ENCODE results near the gene SLC4A1AP.
"Not testable (repeated sequence)": the region's sequence is repeated elsewhere in the genome, so short reads cannot be mapped to it uniquely, and the experiment has no call there.

SLC4A1AP gene

DNA sequence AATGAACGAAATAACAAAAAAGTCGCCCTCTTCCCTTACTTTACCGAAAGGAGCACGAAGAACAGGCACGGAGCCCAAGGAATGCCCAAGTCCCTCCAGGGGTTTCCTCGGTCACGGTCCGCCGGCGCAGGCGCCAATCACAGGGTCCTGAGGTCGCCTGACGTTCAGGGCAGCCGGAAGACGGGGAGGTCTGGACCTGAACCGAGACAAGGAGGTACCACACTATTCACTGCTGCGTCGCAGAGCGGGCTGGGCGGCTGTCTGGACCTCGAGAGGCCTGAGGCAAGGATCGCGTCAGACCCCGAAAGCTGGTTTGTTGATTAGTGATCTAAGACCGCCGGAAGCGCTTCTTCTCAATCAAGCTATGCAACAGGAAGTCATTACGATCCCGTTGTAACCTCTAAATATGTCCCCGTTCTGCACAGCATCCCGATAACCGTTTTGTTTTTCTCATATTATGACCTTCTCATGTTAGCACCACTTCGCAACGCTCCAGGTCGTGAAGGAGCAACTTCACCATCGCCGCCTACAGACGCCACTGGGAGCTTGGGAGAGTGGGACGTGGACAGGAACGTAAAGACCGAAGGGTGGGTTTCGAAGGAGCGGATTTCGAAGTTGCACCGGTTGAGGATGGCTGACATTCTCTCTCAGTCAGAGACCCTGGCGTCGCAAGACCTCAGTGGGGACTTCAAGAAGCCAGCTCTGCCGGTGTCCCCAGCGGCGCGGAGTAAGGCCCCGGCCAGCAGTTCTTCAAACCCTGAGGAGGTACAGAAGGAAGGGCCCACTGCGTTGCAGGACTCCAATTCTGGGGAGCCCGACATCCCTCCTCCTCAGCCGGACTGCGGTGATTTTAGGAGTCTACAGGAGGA is at the start of gene SLC4A1AP, which contains the start of gene SUPT7L:
Gene SLC4A1AP, plus strand, starts transcription at position 605 of the 869 bp plus-strand sequence. Its CDS starts 26 bp downstream, at position 631.
Gene SUPT7L, minus strand, starts transcription at position 330 of the 869 bp plus-strand sequence. CDS start 1,422 bp downstream, outside the sequence.
- Histone ChIP-seq H3K4me3 (ENCODE audit: low read length) (peak within 1 kb of the TSS; percentile 95), H3K36me3 (ENCODE audit: insufficient read depth, low read depth, low read length) (peaks cover 51% of the 10 kb centered on the region), H3K9me3 (ENCODE audit: insufficient read depth, low read depth, low read length) (no peaks in the 10 kb centered on the region), H3K27me3 (ENCODE audit: insufficient read depth, low read length) (no peaks in the 10 kb centered on the region), H3K27ac (ENCODE audit: low read length) (peak within 1 kb of the TSS; percentile 33), H3K4me1 (ENCODE audit: insufficient read depth, low read length) (peaks cover 7% of the 10 kb centered on the region; the same call in 1 of the 2 replicates), H3K9ac (ENCODE audit: low read depth, low read length) (peak within 1 kb of the TSS; percentile 81)

DNA sequence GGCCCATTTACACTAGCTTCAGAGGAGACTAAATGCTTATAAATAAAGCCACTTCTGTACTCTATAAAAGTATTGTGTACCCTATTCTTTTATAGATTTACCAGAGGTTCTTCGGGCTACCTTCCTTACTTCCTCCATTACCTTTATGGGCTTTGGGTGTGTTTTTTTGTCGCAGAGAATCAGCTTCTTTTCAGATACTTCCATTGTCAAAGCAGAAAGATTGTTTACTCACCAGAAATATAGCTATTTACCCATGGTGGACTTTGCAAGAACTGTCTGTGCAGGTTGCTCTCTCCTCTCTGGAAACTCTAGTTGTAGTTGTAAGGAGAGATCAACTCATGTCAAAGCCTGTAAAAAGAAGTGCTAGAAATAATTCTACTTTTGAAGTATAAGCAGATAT is 49.7 kb upstream of the SLC4A1AP start:
- H3K9me3 ChIP-seq (ENCODE audit: insufficient read depth, low read depth, low read length): no peaks in the 10 kb centered on the region
- peaks cover 55% of the 10 kb centered on the region for H3K36me3 ChIP-seq (ENCODE audit: insufficient read depth, low read depth, low read length)
- no peaks in the 10 kb centered on the region for H3K27me3 ChIP-seq (ENCODE audit: insufficient read depth, low read length)
- H3K4me1 ChIP-seq (ENCODE audit: insufficient read depth, low read length): no peaks in the 10 kb centered on the region
- H3K27ac ChIP-seq (ENCODE audit: low read length): no peak overlapping the region
- no peak overlapping the region for H3K4me3 ChIP-seq (ENCODE audit: low read length)
- H3K9ac ChIP-seq (ENCODE audit: low read depth, low read length): no peak overlapping the region

GRCh38 chr2:27615316-27615715 is 48.4 kb upstream of the SLC4A1AP start:
- Histone ChIP-seq H3K36me3 (ENCODE audit: insufficient read depth, low read depth, low read length) (peaks cover 56% of the 10 kb centered on the region), H3K27ac (ENCODE audit: low read length) (no peak overlapping the region)

GRCh38 chr2:27621524-27621923 is 42.2 kb upstream of the SLC4A1AP start:
- H3K36me3 ChIP-seq (ENCODE audit: insufficient read depth, low read depth, low read length): peaks cover 80% of the 10 kb centered on the region

More at GRCh38 chr2:27615316-27615715, 48.4 kb upstream of the SLC4A1AP start:
- no peaks in the 10 kb centered on the region for H3K4me1 ChIP-seq (ENCODE audit: insufficient read depth, low read length)
- no peak overlapping the region for H3K9ac ChIP-seq (ENCODE audit: low read depth, low read length)
- no peaks in the 10 kb centered on the region for H3K27me3 ChIP-seq (ENCODE audit: insufficient read depth, low read length)
- no peaks in the 10 kb centered on the region for H3K9me3 ChIP-seq (ENCODE audit: insufficient read depth, low read depth, low read length)
- no peak overlapping the region for H3K4me3 ChIP-seq (ENCODE audit: low read length)

GRCh38 chr2:27622921-27623384 is 40.7 kb upstream of the SLC4A1AP start:
- Histone ChIP-seq H3K27ac (ENCODE audit: low read length) (no peak overlapping the region), H3K4me3 (ENCODE audit: low read length) (no peak overlapping the region), H3K4me1 (ENCODE audit: insufficient read depth, low read length) (0 out of 2 replicates have a peak, but pooled peaks cover 6% of the 10 kb centered on the region), H3K36me3 (ENCODE audit: insufficient read depth, low read depth, low read length) (peaks cover 66% of the 10 kb centered on the region), H3K27me3 (ENCODE audit: insufficient read depth, low read length) (no peaks in the 10 kb centered on the region), H3K9me3 (ENCODE audit: insufficient read depth, low read depth, low read length) (no peaks in the 10 kb centered on the region), H3K9ac (ENCODE audit: low read depth, low read length) (no peak overlapping the region)

More at GRCh38 chr2:27621524-27621923, 42.2 kb upstream of the SLC4A1AP start:
- no peak overlapping the region for H3K4me3 ChIP-seq (ENCODE audit: low read length)
- H3K9me3 ChIP-seq (ENCODE audit: insufficient read depth, low read depth, low read length): no peaks in the 10 kb centered on the region
- no peaks in the 10 kb centered on the region for H3K27me3 ChIP-seq (ENCODE audit: insufficient read depth, low read length)
- H3K27ac ChIP-seq (ENCODE audit: low read length): no peak overlapping the region
- no peak overlapping the region for H3K9ac ChIP-seq (ENCODE audit: low read depth, low read length)
- H3K4me1 ChIP-seq (ENCODE audit: insufficient read depth, low read length): 0 out of 2 replicates have a peak, but pooled peaks cover 6% of the 10 kb centered on the region

DNA sequence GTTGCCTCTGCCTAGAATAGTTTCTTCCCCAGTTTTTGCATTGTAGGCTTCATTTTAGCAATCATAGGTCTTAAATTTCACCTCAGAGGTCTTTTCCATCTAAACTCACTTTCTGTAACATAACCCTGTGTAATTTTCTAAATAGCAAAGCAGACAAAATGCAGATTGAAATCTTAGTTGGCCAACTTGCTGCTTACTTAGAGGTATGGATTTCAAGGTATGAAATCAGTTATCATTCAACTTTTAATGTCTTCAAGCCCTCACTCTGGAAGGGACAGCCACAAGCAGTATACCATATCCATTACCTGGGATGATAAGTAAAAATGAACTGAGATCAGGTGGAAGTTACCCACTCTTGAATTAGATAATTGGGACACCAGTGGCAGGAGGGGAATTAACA is 38.7 kb upstream of the SLC4A1AP start:
- Histone ChIP-seq H3K4me1 (ENCODE audit: insufficient read depth, low read length) (0 out of 2 replicates have a peak, but pooled peaks cover 6% of the 10 kb centered on the region), H3K9ac (ENCODE audit: low read depth, low read length) (no peak overlapping the region), H3K9me3 (ENCODE audit: insufficient read depth, low read depth, low read length) (no peaks in the 10 kb centered on the region), H3K4me3 (ENCODE audit: low read length) (no peak overlapping the region), H3K27me3 (ENCODE audit: insufficient read depth, low read length) (no peaks in the 10 kb centered on the region), H3K36me3 (ENCODE audit: insufficient read depth, low read depth, low read length) (peaks cover 50% of the 10 kb centered on the region), H3K27ac (ENCODE audit: low read length) (no peak overlapping the region)

GRCh38 chr2:27626323-27626722 is 37.4 kb upstream of the SLC4A1AP start:
- H3K27ac ChIP-seq (ENCODE audit: low read length); H3K9me3 ChIP-seq (ENCODE audit: insufficient read depth, low read depth, low read length); H3K27me3 ChIP-seq (ENCODE audit: insufficient read depth, low read length); H3K4me3 ChIP-seq (ENCODE audit: low read length); H3K4me1 ChIP-seq (ENCODE audit: insufficient read depth, low read length); H3K9ac ChIP-seq (ENCODE audit: low read depth, low read length): not testable (repeated sequence)
- peaks cover 48% of the 10 kb centered on the region for H3K36me3 ChIP-seq (ENCODE audit: insufficient read depth, low read depth, low read length)

- H3K27me3 ChIP-seq (ENCODE audit: insufficient read depth, low read length); H3K9me3 ChIP-seq (ENCODE audit: insufficient read depth, low read depth, low read length); H3K27ac ChIP-seq (ENCODE audit: low read length); H3K4me3 ChIP-seq (ENCODE audit: low read length); H3K4me1 ChIP-seq (ENCODE audit: insufficient read depth, low read length); H3K9ac ChIP-seq (ENCODE audit: low read depth, low read length): not testable (repeated sequence)
- H3K36me3 ChIP-seq (ENCODE audit: insufficient read depth, low read depth, low read length): peaks cover 48% of the 10 kb centered on the region
Observed at GRCh38 chr2:27626921-27627320, 36.8 kb upstream of the SLC4A1AP start.

DNA sequence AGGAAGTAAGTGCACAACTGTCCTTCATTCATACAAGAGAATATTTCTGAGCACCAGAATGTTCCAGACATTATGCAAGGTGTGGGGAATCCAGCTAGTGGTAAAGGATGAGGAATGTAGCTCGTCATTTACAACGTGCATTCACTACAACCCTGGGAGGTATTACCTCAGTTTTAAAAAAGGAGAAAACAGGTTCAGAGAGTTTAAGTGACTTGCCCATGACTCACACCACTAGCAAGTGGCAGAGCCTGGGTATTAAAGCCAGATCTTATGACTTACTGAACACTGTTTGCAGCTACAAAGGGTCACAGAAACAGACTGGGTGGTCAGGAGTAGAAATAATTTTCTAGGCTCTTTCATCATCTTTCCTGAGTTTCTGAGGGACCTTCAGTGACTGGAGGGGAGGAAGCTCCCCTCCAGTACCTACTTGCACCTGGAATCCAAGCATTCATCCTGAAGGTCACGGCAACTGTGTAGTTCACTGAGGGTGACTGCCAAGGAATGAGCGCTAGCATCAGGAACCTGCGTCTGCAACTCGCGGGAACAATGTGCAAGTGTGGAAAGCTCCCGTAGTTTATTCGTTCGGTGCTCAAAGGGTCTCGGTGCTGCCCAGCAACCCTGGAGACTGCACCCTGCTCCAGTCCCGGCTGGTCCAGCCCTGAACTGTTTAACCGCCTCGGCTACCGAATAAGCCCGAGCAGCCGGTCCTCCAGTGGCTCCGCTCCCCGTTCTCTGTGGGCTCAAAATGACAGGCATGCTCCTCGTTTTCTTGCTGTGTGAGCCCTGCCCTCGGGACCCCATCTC is 35.5 kb upstream of the SLC4A1AP start:
- H3K27ac ChIP-seq (ENCODE audit: low read length): no peak overlapping the region
- H3K9me3 ChIP-seq (ENCODE audit: insufficient read depth, low read depth, low read length): no peaks in the 10 kb centered on the region
- H3K4me1 ChIP-seq (ENCODE audit: insufficient read depth, low read length): no peaks in the 10 kb centered on the region
- peak overlapping the region; percentile 95 for H3K4me3 ChIP-seq (ENCODE audit: low read length)
- H3K27me3 ChIP-seq (ENCODE audit: insufficient read depth, low read length): no peaks in the 10 kb centered on the region
- peak overlapping the region; percentile 97; the same call in 1 of the 2 replicates for H3K9ac ChIP-seq (ENCODE audit: low read depth, low read length)
- peaks cover 48% of the 10 kb centered on the region for H3K36me3 ChIP-seq (ENCODE audit: insufficient read depth, low read depth, low read length)

GRCh38 chr2:27628767-27629709 is 34.7 kb upstream of the SLC4A1AP start, which contains the start of the genes CCDC121 and GPN1:
TSS of gene CCDC121 (minus strand) at chr2:27629012. CDS start at chr2:27627799, 1,213 bp downstream.
TSS of gene GPN1 (plus strand) at chr2:27629050. CDS start at chr2:27629059, 9 bp downstream.
- no peaks in the 10 kb centered on the region for H3K9me3 ChIP-seq (ENCODE audit: insufficient read depth, low read depth, low read length)
- peak within 1 kb of the TSS; percentile 95 for H3K4me3 ChIP-seq (ENCODE audit: low read length)
- H3K27ac ChIP-seq (ENCODE audit: low read length): peak within 1 kb of the TSS; percentile 74
- no peaks in the 10 kb centered on the region for H3K4me1 ChIP-seq (ENCODE audit: insufficient read depth, low read length)
- H3K27me3 ChIP-seq (ENCODE audit: insufficient read depth, low read length): no peaks in the 10 kb centered on the region
- peak within 1 kb of the TSS; percentile 97 for H3K9ac ChIP-seq (ENCODE audit: low read depth, low read length)
- peaks cover 48% of the 10 kb centered on the region for H3K36me3 ChIP-seq (ENCODE audit: insufficient read depth, low read depth, low read length)

Data from iPS-20b (cell line).